ENCODE results near the gene FFAR3. TPM values are rescaled to one million over a fixed set of nuclear protein-coding genes. Genes with fewer than 3 reads are reported as not detected.
A peak's percentile ranks its signal among the peaks of the same experiment; 100 is the strongest.

The FFAR3 gene
- total and polyA plus RNA-seq, 10 donors, result 0.30 to 3.2 (median 0.73) TPM; not detected in 1

DNA sequence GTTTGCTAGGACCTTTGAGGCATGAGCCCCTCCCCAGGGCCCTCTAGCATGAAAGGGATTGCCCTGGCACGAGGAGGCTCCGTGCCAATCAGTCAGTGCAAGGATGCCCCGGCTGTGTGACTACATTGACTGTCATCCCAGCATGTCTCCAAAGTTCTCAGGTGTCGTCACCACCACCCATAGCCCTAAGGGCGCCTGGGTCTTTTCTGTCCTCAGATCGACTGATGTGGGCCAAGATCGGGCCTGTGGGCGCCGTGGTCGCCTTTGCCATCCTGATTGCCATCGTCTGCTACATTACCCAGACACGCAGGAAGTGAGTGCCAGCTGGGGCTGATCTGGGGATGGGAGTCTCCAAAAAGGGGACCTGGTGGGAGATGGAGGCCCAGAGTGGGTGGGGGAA lies 47.9 kb upstream of the FFAR3 start:
- intact Hi-C loops (cut with DNase I; ENCODE audit: low total_unique reads), result no loop called here
- 56 to 77% (median 66%) methylated on average over 11 to 12 of the region's 12 CpGs for WGBS, 5 donors
- H3K27ac ChIP-seq, result peak overlapping the region in 3 of 8 donors; percentile 52 to 65 (median 65)
- H3K36me3 ChIP-seq, result no peaks in the 10 kb centered on the region
- peak overlapping the region in 3 of 8 donors; percentile 6 to 22 (median 21) for H3K4me3 ChIP-seq
- DNase-seq, result no peak
- H3K27me3 ChIP-seq (replicated peaks in 1 of 7), result no peaks in the 10 kb centered on the region
- H3K9me3 ChIP-seq, result no peaks in the 10 kb centered on the region
- H3K4me1 ChIP-seq, result peaks cover 0 to 93% (median 11%) of the 10 kb centered on the region in 6 donors
- TF ChIP-seq, protein P1, sequence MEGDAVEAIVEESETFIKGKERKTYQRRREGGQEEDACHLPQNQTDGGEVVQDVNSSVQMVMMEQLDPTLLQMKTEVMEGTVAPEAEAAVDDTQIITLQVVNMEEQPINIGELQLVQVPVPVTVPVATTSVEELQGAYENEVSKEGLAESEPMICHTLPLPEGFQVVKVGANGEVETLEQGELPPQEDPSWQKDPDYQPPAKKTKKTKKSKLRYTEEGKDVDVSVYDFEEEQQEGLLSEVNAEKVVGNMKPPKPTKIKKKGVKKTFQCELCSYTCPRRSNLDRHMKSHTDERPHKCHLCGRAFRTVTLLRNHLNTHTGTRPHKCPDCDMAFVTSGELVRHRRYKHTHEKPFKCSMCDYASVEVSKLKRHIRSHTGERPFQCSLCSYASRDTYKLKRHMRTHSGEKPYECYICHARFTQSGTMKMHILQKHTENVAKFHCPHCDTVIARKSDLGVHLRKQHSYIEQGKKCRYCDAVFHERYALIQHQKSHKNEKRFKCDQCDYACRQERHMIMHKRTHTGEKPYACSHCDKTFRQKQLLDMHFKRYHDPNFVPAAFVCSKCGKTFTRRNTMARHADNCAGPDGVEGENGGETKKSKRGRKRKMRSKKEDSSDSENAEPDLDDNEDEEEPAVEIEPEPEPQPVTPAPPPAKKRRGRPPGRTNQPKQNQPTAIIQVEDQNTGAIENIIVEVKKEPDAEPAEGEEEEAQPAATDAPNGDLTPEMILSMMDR (IDR thresholded peaks at IDR 0.05 in 8 of 11, conservative IDR thresholded peaks at IDR 0.05 in 3 of 11), result no peak
- TF ChIP-seq POLR2A (IDR thresholded peaks at IDR 0.05) (no peak), POLR2AphosphoS5 (IDR thresholded peaks at IDR 0.05) (no peak)

GRCh38 chr19:35310811-35311465 lies 47.3 kb upstream of the FFAR3 start:
- 90 to 94% (median 92%) methylated on average over 10 of the region's 10 CpGs for WGBS, 5 donors
- TF ChIP-seq, protein P1 (IDR thresholded peaks at IDR 0.05 in 8 of 11, conservative IDR thresholded peaks at IDR 0.05 in 3 of 11), result no peak
- TF ChIP-seq POLR2A (IDR thresholded peaks at IDR 0.05), result no peak
- no peak for TF ChIP-seq POLR2AphosphoS5 (IDR thresholded peaks at IDR 0.05)
- Histone ChIP-seq H3K27ac (peak overlapping the region in 2 of 8 donors; percentile 25 to 65), H3K9me3 (no peaks in the 10 kb centered on the region), H3K4me1 (peaks cover 0 to 99% (median 12%) of the 10 kb centered on the region in 6 donors), H3K27me3 (replicated peaks in 1 of 7) (no peaks in the 10 kb centered on the region), H3K4me3 (peak overlapping the region in 1 of 8 donors; percentile 21), H3K36me3 (no peaks in the 10 kb centered on the region)
- DNase-seq, result no peak
- intact Hi-C loops (cut with DNase I; ENCODE audit: low total_unique reads), result no loop called here

- H3K4me1 ChIP-seq, result peaks cover 0 to 100% (median 12%) of the 10 kb centered on the region in 6 donors
- no peaks in the 10 kb centered on the region for H3K9me3 ChIP-seq
- DNase-seq, result no peak
- TF ChIP-seq, protein P1 (IDR thresholded peaks at IDR 0.05 in 8 of 11, conservative IDR thresholded peaks at IDR 0.05 in 3 of 11), result no peak
- TF ChIP-seq POLR2A (IDR thresholded peaks at IDR 0.05), result no peak
- TF ChIP-seq POLR2AphosphoS5 (IDR thresholded peaks at IDR 0.05), result no peak
- intact Hi-C loops (cut with DNase I; ENCODE audit: low total_unique reads), result no loop called here
- H3K27me3 ChIP-seq (replicated peaks in 1 of 7), result no peaks in the 10 kb centered on the region
- peak overlapping the region in 3 of 8 donors; percentile 3 to 20 (median 5) for H3K27ac ChIP-seq
- WGBS, 5 donors, result 78 to 88% (median 85%) methylated on average over 18 to 21 of the region's 21 CpGs
- H3K36me3 ChIP-seq, result no peaks in the 10 kb centered on the region
- no peak overlapping the region for H3K4me3 ChIP-seq
Observed at GRCh38 chr19:35311901-35312665, 46.2 kb upstream of the FFAR3 start.

GRCh38 chr19:35313587-35313986 lies 44.7 kb upstream of the FFAR3 start:
- Histone ChIP-seq H3K4me3 (no peak overlapping the region), H3K27ac (peak overlapping the region in 2 of 8 donors; percentile 20 to 30), H3K4me1 (peaks cover 7 to 100% (median 22%) of the 10 kb centered on the region in 6 donors), H3K27me3 (replicated peaks in 1 of 7) (no peaks in the 10 kb centered on the region), H3K9me3 (no peaks in the 10 kb centered on the region), H3K36me3 (no peaks in the 10 kb centered on the region)
- 22 to 53% (median 30%) methylated on average over 4 to 7 of the region's 7 CpGs for WGBS, 5 donors
- no peak for DNase-seq
- intact Hi-C loops (cut with DNase I; ENCODE audit: low total_unique reads), result no loop called here
- TF ChIP-seq, protein P1 (IDR thresholded peaks at IDR 0.05 in 8 of 11, conservative IDR thresholded peaks at IDR 0.05 in 3 of 11), result no peak
- TF ChIP-seq POLR2AphosphoS5 (IDR thresholded peaks at IDR 0.05) (no peak), POLR2A (IDR thresholded peaks at IDR 0.05) (no peak)

All from spleen (tissue), 11 donors.